Erythroblast (primary cell): ENCODE results near the gene MCTP1.

Experiments
- DNase-seq, 2 experiments: peaks; one replicate each; lab custom pipeline; 2025; lab: John Stamatoyannopoulos, UW
- GATA1 ChIP-seq: IDR thresholded peaks from 2 replicates; pipeline ENCODE4 v1.6.1; 2011; ENCODE audit warnings: low read depth, mild to moderate bottlenecking, control low read depth, low read length, moderate library complexity
- POLR2A ChIP-seq: IDR thresholded peaks from 2 replicates; pipeline ENCODE4 v1.6.1; 2011; ENCODE audit warnings: mild to moderate bottlenecking, low read length

MCTP1 gene

GRCh38 chr5:94776167-94776566 lies 508.7 kb downstream of the MCTP1 start:
- TF ChIP-seq GATA1 (no peak), POLR2A (no peak)
- no peak for DNase-seq

GRCh38 chr5:94775088-94775487 lies 509.8 kb downstream of the MCTP1 start:
- DNase-seq = no peak
- TF ChIP-seq GATA1 = no peak
- no peak for TF ChIP-seq POLR2A

- TF ChIP-seq POLR2A = no peak
- no peak for TF ChIP-seq GATA1
- DNase-seq = no peak
Observed at GRCh38 chr5:94771742-94772141, 513.2 kb downstream of the MCTP1 start.

GRCh38 chr5:94769996-94770395 lies 514.9 kb downstream of the MCTP1 start:
- DNase-seq = no peak
- TF ChIP-seq GATA1 (no peak), POLR2A (no peak)

- DNase-seq = no peak
- TF ChIP-seq GATA1 (no peak), POLR2A (no peak)
Observed at GRCh38 chr5:94761786-94762185, 523.1 kb downstream of the MCTP1 start.

- DNase-seq = no peak
- no peak for TF ChIP-seq GATA1
- TF ChIP-seq POLR2A = no peak
Observed at GRCh38 chr5:94761055-94761454, 523.8 kb downstream of the MCTP1 start.

GRCh38 chr5:94759961-94760360 lies 524.9 kb downstream of the MCTP1 start:
- no peak for DNase-seq
- TF ChIP-seq GATA1 (no peak), POLR2A (no peak)

- DNase-seq = no peak
- TF ChIP-seq GATA1 (no peak), POLR2A (no peak)
Observed at GRCh38 chr5:94759022-94759421, 525.9 kb downstream of the MCTP1 start.

- TF ChIP-seq POLR2A = no peak
- no peak for DNase-seq
Observed at GRCh38 chr5:94754824-94755223, 530.1 kb downstream of the MCTP1 start.

- TF ChIP-seq GATA1 (no peak), POLR2A (no peak)
- no peak for DNase-seq
Observed at GRCh38 chr5:94751460-94751859, 533.4 kb downstream of the MCTP1 start.

GRCh38 chr5:94750681-94751080 lies 534.2 kb downstream of the MCTP1 start:
- TF ChIP-seq POLR2A = no peak
- TF ChIP-seq GATA1 = no peak
- no peak for DNase-seq

- peak in 1 of 2 experiments; percentile 7 for DNase-seq
- no peak for TF ChIP-seq POLR2A
- TF ChIP-seq GATA1 = no peak
Observed at GRCh38 chr5:94749042-94749441, 535.9 kb downstream of the MCTP1 start.

GRCh38 chr5:94748212-94748611 lies 536.7 kb downstream of the MCTP1 start:
- TF ChIP-seq POLR2A = no peak
- TF ChIP-seq GATA1 = no peak
- DNase-seq = no peak

- DNase-seq = no peak
Observed at GRCh38 chr5:94747371-94747770, 537.5 kb downstream of the MCTP1 start.

GRCh38 chr5:94746731-94747124 lies 538.2 kb downstream of the MCTP1 start:
- TF ChIP-seq POLR2A (no peak), GATA1 (no peak)
- DNase-seq = no peak

More at GRCh38 chr5:94747371-94747770, 537.5 kb downstream of the MCTP1 start:
- no peak for TF ChIP-seq GATA1

GRCh38 chr5:94745786-94746730 lies 538.8 kb downstream of the MCTP1 start:
- no peak for DNase-seq
- no peak for TF ChIP-seq POLR2A
- no peak for TF ChIP-seq GATA1
